Thyroid gland (tissue), 4 donors: ENCODE results near the gene ASB8. TPM values are rescaled to one million over a fixed set of nuclear protein-coding genes. Genes with fewer than 3 reads are reported as not detected.

Experiments used
- DNase-seq, 2 donors: peaks; one replicate each; pipeline ENCODE4 v3.0.0-alpha.2; 2019
- H3K27ac ChIP-seq, 3 donors: fragments of 200-600 bp; sonication (generic); 1 replicate in 2 of 3; 2 replicates in 1 of 3; pipeline ENCODE4 v1.5.1; 2016 to 2019; ENCODE audit warnings: mild to moderate bottlenecking in 1 of 3, moderate library complexity in 1 of 3
- H3K27me3 ChIP-seq: fragments of 200-600 bp; sonication (generic); one replicate; pipeline ENCODE4 v1.5.1; 2019
- H3K36me3 ChIP-seq, 2 donors: fragments of 200-600 bp; sonication (generic); one replicate each; pipeline ENCODE4 v1.5.1; 2016 to 2019
- H3K4me1 ChIP-seq, 2 donors: fragments of 200-600 bp; sonication (generic); one replicate each; pipeline ENCODE4 v1.5.1; 2017 to 2019
- H3K4me3 ChIP-seq, 3 donors: fragments of 200-600 bp; sonication (generic); replicated peaks in 1 of 3; 1 replicate in 2 of 3; 2 replicates in 1 of 3; pipeline ENCODE4 v1.5.1; 2016; ENCODE audit warnings: mild to moderate bottlenecking in 1 of 3
- H3K9me3 ChIP-seq: fragments of 200-600 bp; sonication (generic); one replicate; pipeline ENCODE4 v1.5.1; 2017
- POLR2A ChIP-seq, 2 donors: fragments of 450-650 bp; IDR thresholded peaks; one replicate each; pipeline ENCODE4 v1.6.1; 2017; ENCODE audit warnings: antibody characterized with exemption in 2 of 2, mild to moderate bottlenecking in 2 of 2, moderate library complexity in 1 of 2
- WGBS, 2 donors: methylation state at CpG; one replicate each; pipeline ENCODE4 v1.1.5; 2017; 5-methylcytosine and 5-hydroxymethylcytosine counted together
- intact Hi-C: fragments of 100-400 bp; cut with DNase I; formaldehyde crosslinking; loops from one replicate; pipeline ENCODE4 v1.15.1; 2023
- total RNA-seq, 4 donors: library from RNA; depleted of rRNA; stranded (reverse); fragments of >200 nt; gene quantifications; one replicate each; pipeline ENCODE4 v1.2.3, GENCODE V29; 2016
- TF ChIP-seq, protein P1 (sequence below), 6 experiments: fragments of 200-600 bp in 3 of 6; fragments of 450-650 bp in 3 of 6; sonication (generic) in 3 of 6; IDR thresholded peaks; one replicate each; pipeline ENCODE4 v1.5.1; 2016 to 2019; ENCODE audit warnings: antibody characterized with exemption in 6 of 6, mild to moderate bottlenecking in 2 of 6, inconsistent platforms in 1 of 6, moderate library complexity in 1 of 6

Gene ASB8
- total RNA-seq, 4 donors from 2014 or later: 28.9 to 70.6 (median 33.4) TPM

DNA sequence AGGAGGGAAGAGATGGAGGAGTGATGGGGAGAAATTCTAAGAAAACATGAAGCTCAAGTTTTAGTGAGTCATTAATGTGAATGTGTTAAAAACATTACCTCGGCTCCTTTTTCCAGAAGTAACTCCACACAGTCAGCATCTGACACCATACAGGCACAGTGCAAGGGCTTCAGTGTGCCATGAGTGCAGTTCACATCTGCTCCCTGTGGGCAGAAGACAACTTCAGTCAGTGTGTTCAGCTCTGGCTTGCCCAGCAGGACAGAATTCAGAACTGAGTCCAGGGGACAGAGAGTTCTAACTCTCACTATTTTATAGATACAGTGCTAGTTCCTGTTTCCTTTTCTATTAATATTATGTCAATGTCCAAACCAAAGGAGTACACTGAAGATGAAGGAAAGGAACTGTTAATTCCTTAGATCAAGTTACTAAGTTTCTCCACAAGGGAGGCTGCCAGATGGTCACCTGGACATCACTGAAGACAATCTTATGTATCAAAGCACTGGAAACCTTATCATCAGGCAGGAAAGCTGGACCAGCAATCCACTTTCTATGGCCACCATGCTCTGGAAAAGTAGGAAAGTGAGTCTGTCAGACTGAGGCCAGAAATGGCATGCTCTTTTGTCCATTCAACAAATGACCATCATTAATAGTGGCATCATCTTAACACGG is 6.1 kb downstream of the ASB8 start:
- H3K36me3 ChIP-seq: peaks cover 38 to 43% of the 10 kb centered on the region in 2 donors
- TF ChIP-seq POLR2A (IDR thresholded peaks at IDR 0.05): no peak
- TF ChIP-seq, protein P1, sequence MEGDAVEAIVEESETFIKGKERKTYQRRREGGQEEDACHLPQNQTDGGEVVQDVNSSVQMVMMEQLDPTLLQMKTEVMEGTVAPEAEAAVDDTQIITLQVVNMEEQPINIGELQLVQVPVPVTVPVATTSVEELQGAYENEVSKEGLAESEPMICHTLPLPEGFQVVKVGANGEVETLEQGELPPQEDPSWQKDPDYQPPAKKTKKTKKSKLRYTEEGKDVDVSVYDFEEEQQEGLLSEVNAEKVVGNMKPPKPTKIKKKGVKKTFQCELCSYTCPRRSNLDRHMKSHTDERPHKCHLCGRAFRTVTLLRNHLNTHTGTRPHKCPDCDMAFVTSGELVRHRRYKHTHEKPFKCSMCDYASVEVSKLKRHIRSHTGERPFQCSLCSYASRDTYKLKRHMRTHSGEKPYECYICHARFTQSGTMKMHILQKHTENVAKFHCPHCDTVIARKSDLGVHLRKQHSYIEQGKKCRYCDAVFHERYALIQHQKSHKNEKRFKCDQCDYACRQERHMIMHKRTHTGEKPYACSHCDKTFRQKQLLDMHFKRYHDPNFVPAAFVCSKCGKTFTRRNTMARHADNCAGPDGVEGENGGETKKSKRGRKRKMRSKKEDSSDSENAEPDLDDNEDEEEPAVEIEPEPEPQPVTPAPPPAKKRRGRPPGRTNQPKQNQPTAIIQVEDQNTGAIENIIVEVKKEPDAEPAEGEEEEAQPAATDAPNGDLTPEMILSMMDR (IDR thresholded peaks at IDR 0.05): no peak
- DNase-seq: no peak
- no peaks in the 10 kb centered on the region for H3K9me3 ChIP-seq
- 75 to 92% methylated on average over 2 of the region's 2 CpGs for WGBS, 2 donors
- peaks cover 4 to 6% of the 10 kb centered on the region in 2 donors for H3K4me1 ChIP-seq
- intact Hi-C loops: loop anchor here (10.0 kb wide), 1 partner anchor 436 kb away; no protein-coding TSS in a partner anchor
- H3K4me3 ChIP-seq: no peak overlapping the region
- H3K27me3 ChIP-seq: no peaks in the 10 kb centered on the region
- H3K27ac ChIP-seq: no peak overlapping the region

DNA sequence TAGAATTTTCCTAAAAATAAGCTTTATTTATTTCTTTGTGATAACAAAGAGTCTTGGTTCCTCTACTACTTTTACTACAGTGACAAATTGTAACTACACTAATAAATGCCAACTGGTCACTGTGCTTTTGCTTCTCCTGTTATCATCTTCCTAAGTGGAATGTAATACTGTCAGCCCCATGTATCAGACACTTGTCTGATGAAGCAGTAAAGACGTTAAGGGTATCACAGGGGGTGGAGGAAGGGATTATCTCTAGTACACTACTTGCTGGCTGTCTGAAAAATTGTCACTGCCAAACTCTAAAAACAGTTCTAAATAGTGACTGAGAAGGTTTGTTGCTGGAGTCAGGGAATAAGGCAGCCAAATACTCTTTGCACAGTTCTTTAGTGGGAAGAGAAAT is 11.3 kb downstream of the ASB8 start:
- intact Hi-C loops: no loop called here
- H3K4me3 ChIP-seq: no peak overlapping the region
- no peaks in the 10 kb centered on the region for H3K4me1 ChIP-seq
- TF ChIP-seq POLR2A (IDR thresholded peaks at IDR 0.05): no peak
- TF ChIP-seq, protein P1 (IDR thresholded peaks at IDR 0.05): no peak
- no peak overlapping the region for H3K27ac ChIP-seq
- no peaks in the 10 kb centered on the region for H3K9me3 ChIP-seq
- no peaks in the 10 kb centered on the region for H3K27me3 ChIP-seq
- DNase-seq: no peak
- H3K36me3 ChIP-seq: peaks cover 28 to 71% of the 10 kb centered on the region in 2 donors
- 73 to 78% methylated on average over 1 of the region's 1 CpG for WGBS, 2 donors

GRCh38 chr12:48143898-48144297 is 13.4 kb downstream of the ASB8 start:
- intact Hi-C loops: no loop called here
- Histone ChIP-seq H3K36me3 (peaks cover 13 to 70% of the 10 kb centered on the region in 2 donors), H3K27me3 (no peaks in the 10 kb centered on the region), H3K9me3 (no peaks in the 10 kb centered on the region), H3K4me3 (no peak overlapping the region), H3K4me1 (no peaks in the 10 kb centered on the region), H3K27ac (no peak overlapping the region)
- 76 to 100% methylated on average over 2 of the region's 2 CpGs for WGBS, 2 donors
- DNase-seq: no peak
- TF ChIP-seq, protein P1 (IDR thresholded peaks at IDR 0.05): no peak
- TF ChIP-seq POLR2A (IDR thresholded peaks at IDR 0.05): no peak

- H3K27me3 ChIP-seq: no peaks in the 10 kb centered on the region
- no peak for TF ChIP-seq POLR2A (IDR thresholded peaks at IDR 0.05)
- TF ChIP-seq, protein P1 (IDR thresholded peaks at IDR 0.05): no peak
- intact Hi-C loops: no loop called here
- no peak overlapping the region for H3K4me3 ChIP-seq
- H3K27ac ChIP-seq: no peak overlapping the region
- no peaks in the 10 kb centered on the region for H3K9me3 ChIP-seq
- no peak for DNase-seq
- H3K4me1 ChIP-seq: no peaks in the 10 kb centered on the region
- 85 to 91% methylated on average over 7 of the region's 7 CpGs for WGBS, 2 donors
- H3K36me3 ChIP-seq: peaks cover 7 to 73% of the 10 kb centered on the region in 2 donors
Measured at GRCh38 chr12:48142818-48143674, 14.3 kb downstream of the ASB8 start.

DNA sequence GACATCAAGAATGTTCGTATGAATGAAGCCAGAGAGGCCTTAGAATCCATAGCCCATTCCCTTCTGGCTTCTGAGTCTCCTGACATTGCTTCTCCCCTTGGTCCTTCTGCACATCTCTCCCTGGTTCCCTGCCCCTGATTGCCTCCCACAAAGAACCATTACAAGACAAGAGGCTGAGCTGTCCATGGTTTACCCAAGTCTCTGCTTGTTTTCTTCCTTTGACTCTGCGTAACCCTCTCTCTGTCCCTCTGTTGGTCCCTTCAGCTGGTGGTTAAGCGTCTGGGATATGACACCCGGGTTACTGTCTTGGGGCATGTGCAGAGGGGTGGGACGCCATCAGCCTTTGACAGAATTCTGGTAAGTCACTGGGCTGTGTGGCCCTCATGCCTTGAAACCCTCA is 22.3 kb downstream of the ASB8 start:
- no peak for DNase-seq
- intact Hi-C loops: no loop called here
- TF ChIP-seq POLR2A (IDR thresholded peaks at IDR 0.05): no peak
- TF ChIP-seq, protein P1 (IDR thresholded peaks at IDR 0.05): no peak
- no peaks in the 10 kb centered on the region for H3K9me3 ChIP-seq
- H3K4me3 ChIP-seq: no peak overlapping the region
- no peak overlapping the region for H3K27ac ChIP-seq
- WGBS, 2 donors: 93 to 96% methylated on average over 5 of the region's 5 CpGs
- peaks cover 36 to 72% of the 10 kb centered on the region in 2 donors for H3K36me3 ChIP-seq
- H3K4me1 ChIP-seq: no peaks in the 10 kb centered on the region
- H3K27me3 ChIP-seq: no peaks in the 10 kb centered on the region
